GM19463 (cell line): ENCODE measurements around the gene FOXRED2.
"Not testable (repeated sequence)": the region's sequence is repeated elsewhere in the genome, so short reads cannot be mapped to it uniquely, and the experiment has no call there.

Experiments
- ATAC-seq: cut with Tn5 transposase; IDR thresholded peaks from one replicate; pipeline ENCODE4 v1.9.1; 2021; ENCODE audit warnings: mild to moderate bottlenecking, moderate library complexity; ENCODE audit not compliant: unreplicated experiment

FOXRED2 gene

DNA sequence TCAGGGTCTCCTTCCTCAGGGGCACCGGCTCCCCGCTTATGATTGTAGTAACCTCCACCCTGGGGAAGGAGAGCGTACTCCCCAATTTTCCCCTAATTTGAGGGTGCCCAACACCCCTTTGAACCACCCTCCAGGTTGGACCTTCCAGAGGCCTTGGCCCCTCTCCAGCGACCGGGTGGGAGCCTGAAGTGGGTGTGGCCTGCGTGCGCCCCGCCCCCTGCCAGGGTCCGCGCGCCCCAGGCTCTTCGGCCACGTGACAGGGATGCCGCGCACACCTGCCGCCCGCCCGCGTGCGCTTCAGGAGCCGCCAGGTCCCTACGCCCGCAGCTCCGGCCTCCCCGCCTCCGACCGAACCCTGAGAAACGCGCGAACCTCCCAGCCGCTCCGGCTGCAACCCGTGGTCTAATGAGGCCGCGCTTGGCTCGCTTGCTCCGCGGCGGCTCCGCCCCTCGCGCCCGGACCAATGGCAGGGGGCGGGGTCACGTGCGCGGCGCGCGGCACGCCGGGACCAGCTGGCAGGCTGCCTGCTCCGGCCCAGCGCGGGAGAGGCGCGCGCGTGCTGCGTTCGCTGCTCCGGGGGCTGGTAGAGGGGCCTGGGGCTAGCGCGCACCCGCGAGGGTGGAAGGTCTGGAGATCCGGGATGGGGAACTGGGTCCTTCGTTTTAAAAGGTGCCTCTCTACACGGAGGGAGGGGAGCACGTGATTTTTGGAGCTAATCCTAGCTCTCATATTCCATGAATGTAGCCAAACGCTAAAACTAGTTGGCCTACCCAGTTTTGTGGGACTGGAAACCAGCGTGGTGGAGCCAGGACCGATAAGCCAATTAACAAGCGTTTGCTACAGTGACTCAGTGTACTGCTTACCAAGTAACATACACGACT, at the start of gene FOXRED2:
FOXRED2 (minus strand) TSS at position 404 of the 881 bp plus-strand sequence. CDS start 618 bp downstream, outside the sequence.
- ATAC-seq: peak; percentile 92

DNA sequence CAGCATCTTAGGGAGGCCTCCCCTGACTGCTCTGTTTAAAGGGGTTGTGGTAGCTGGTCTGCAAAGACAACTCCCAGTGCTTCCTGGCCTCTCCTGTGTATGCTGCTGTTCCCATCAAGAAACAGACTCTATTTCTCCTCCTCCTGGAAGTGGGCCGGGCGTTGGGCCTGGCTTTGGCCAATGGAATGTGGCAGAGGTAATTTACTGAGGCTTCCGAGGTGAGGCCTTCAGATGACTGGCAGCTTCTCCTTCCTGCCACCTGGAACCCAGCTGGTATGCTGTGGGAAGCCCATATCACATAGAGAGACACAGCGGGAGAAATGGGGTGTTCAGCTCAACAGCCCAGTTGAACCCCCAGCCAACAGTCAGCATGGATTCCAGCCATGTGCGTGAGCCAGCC, 47.3 kb upstream of the FOXRED2 start:
- ATAC-seq: no peak

DNA sequence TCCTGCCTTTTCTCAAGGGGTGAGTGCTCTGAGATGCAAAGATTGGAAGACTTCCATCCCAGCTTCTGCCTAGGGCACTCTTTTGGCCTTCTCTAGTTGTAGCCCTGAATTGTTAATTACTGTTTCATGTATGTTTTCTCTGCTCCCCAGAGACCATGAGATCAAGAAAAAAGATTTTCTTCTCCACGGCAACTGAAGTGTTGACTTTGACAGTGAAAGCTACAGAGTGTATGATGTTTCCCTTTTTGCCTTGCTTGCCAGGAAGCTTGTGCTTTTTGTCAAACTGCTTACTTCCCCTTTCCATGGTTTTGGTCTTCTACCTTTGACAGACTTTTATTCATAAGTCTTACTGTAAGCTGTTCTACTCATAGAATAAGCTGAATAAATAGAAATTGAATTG, 45.4 kb upstream of the FOXRED2 start:
- ATAC-seq: no peak

DNA sequence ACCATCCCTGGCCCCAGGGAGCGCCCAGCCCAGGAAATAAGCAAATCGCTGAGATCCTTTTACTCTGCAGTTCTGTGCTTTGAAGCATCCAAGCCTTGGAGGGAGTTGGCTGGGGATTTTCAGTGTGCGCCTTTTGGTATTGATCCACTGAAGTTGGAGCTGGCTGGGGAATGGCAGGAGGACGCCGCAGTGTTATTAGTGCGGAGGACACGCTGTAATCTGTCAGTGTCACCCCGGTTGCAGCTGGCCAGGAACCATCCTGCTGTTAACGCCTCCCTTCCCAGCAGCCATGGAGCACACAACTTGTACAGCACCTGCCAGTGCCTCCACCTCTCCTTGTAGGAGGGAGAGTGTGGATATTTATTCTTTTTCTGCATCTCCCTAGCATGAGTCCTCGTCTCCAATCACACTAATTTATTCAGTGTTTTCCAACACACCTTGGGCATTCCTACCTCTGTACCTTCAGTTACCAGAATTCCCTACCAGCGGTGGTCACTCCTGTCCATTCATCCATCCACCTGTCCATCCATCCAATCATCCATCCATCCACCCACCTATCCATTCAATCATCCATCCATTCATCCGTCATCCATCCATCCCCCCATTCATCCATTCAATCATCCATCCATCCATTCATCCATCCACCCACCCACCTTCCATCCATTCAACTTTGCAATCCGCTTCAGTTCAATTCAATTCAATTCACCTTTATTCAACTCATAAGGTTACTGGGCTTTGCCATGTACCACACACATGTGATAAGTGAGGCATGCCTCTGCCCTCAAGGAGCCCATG, 44.1 kb upstream of the FOXRED2 start:
- ATAC-seq: no peak

DNA sequence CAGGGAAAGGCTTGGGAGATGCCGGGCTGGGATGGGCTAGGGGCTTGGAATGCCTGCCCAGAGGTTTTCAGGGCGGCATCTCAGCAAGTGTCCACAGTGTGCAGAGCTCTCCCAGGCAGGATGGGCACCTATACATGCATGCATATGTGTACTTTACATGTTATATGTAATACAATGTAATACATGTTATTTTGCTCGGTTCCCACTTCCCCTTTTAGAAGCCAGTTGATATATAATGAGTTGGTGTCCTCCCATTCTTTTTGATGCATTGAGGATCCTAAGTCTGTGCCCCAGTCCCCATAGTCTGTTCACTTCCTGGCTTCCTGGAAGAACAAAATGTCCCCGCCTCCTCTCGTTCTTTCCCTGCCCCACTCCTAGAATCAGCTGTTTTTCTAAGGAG, 42.2 kb upstream of the FOXRED2 start:
- no peak for ATAC-seq

DNA sequence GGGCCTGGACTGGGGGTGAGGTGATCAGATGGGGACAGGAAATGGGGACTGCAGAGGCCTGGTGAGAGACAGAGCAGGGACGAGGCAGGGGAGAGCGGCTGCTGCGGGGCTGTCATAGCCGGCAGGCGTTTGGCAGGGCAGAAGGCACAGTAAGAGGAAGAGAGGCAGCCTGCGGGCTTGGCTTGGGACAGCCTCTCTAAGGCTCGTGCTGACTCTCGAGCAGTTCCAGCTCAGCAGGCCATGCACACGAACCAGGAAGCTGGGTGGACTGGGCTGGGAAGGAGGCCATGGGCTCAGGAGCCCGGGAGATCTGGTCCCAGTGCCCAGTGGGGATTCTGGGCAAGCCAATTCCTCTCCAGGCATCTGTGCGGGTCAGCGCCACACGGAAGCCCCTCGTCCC, 41.8 kb upstream of the FOXRED2 start:
- ATAC-seq: no peak

DNA sequence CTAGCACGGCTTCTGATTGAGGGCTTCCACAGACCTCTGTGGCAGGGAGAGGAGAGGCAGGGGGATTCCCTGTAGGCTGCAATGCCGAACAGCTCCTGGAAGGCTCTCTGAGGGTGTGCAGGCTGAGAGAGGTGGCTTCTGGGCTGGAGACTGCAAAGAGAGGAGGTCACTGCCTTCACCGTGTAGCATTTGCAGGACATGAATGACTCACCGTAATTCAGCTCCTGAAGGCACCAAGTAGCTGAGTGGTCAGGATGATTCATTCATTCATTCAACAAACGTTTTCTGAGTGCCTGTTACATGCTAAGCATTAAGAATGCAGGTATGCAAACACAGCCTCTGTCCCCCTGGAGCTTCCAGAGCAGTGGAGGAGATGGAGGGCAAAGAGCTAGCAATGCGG, 40.1 kb upstream of the FOXRED2 start:
- no peak for ATAC-seq

DNA sequence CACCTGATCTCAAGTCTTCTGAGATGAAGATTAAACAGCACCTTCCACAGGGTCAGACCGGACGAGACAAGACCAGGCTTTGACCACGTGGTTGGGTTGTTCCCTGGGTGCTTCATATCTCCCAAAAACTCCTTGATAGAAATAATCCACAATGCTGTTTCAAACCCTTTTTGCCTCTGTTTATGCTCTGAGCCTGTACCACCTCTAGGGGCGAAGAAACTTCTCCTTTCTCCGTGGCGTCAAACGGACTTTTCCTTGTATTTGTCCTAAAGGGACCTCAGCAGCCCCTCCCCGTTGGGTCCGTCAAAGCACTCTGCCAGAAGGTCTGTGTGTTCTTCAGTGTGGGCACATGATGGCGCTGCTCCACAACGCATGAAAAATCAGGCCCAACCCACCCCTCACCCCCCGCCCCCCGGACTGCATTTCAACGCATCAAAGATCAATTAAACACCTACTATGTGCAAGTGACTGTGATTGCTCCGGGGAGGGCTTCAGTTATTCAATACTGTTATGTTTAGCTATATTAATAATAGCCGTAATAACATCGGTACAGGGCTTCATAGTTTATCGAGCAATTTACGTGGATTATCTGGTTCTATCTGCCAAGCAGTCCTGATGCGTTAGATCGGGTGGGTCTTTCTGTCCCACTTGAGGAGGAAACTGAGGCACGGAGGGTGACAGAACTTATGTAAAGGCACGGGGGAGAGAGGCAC, 39.4 kb upstream of the FOXRED2 start:
- no peak for ATAC-seq

DNA sequence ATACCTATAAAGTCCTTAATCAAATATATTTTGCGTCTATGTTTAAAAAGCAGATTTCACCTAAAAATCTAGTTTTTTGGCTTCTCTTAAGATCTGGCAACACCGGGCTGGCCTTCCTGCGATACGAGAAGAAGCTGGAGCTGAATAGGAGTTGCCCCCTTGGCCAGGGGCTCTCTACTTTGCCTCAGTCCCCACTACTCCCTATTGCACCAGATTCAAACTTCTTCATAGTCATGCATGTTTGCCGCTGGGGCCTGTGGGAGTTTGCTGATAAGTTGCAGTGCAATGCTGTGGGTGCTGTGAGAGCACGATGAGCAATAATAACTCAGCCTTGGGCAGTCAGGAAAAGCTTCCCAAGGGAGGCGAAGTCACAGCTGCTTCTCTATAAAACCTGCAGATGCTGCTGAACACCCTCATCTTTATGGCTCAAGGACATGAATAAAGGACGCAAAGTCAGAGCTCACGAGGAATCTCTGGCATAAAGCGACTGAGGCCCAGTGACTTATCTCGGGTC, 37.3 kb upstream of the FOXRED2 start:
- no peak for ATAC-seq

DNA sequence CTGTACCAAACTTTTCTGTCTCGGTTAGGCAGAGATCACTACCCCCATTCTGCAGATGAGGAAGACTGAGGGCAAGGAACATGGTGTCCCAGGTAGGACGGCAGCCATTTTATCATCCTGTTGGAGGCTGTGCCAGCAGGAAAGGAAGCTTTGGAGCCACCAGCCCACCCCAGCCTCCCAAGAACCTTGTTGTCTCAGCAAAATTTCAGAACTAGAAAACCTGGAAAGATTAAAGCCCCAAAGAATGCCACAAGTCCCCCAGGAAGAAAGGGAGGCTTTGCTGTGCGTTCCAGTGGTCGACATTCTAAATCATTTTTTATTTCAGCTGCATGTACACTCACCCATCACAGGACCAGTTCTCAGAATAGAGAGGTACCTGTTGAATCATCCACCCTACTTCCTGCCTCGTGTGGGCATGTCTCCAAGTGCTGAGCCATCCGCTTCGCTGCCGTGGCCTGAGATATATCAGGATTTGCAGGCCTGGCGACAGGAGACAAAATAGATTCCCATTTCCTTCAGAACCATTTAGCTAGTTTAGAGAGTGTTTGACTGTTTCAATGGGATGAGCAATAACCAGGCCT, 35.1 kb upstream of the FOXRED2 start:
- ATAC-seq: no peak

DNA sequence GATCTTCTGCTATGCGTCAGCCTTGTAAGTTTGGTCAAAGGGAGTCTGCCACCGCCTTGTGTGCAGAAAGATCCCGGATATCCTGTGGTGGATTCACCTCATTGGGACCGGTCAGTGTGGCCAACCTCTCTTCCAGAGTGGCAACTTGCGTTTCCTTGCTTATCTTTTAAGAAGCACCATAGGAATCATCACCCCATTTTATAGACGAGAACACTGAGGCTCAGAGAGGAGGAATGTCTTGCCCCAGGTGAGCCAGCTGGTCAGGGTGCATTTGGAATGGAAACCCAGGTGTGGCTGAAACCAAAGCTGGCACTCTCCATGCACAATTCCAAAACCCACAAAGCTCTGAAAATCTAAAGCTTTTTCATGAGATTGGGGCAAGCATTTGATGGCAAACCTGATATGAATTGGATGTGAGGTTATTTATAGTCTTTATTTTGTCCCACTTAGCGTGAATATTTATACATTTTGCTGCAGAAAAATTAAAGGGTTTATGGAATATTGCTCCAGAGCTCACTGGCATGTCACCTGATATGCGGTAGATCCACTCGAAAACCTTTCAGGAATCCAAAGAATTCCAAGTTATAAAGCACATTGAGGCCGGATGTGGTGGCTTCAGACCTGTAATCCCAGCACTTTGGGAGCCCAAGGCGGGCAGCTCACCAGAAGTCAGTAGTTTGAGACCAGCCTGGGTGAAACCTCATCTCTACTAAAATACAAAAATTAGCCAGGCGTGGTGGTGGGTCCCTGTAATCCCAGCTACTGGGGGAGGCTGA, 34.2 kb upstream of the FOXRED2 start:
- ATAC-seq: no peak

DNA sequence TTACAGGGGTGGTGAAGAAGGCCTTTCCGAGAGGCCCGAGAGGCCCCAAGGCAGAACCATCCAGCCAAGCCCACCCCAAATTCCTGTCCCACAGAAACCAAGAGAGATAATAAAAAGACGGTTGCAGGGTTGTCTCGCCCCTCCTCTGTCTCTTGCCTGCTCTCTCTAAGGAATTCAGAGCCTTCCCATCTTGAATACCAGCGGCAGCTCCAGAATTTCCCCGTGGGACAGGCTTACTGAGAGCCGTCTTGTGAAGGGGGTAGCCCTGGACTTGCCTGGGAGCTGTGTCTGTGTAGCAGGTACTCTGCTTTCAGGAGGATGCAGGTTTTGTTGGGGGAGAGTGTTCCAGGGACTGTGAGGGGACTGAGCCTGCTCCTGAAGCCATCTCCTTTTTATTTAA, 31.7 kb upstream of the FOXRED2 start:
- no peak for ATAC-seq

DNA sequence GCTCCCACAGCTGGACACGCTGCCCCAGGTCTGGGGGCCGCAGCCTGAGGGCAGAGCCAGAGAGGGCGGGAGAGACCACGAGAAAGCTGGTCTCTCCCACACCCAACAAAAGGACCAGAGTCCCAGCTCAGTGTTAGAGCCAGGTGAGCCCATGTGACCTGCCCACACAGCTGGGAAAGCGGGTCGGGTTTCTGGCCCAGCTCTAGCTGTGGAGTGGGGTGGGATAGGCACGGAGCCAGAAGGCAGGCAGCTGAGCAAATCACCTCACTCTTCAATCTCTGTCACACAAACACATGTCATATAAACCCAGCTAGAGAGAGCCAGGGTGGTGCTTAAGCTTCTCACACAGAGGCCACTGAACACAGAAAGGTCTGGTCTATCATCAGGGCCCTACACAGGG, 29.9 kb upstream of the FOXRED2 start:
- ATAC-seq: no peak

DNA sequence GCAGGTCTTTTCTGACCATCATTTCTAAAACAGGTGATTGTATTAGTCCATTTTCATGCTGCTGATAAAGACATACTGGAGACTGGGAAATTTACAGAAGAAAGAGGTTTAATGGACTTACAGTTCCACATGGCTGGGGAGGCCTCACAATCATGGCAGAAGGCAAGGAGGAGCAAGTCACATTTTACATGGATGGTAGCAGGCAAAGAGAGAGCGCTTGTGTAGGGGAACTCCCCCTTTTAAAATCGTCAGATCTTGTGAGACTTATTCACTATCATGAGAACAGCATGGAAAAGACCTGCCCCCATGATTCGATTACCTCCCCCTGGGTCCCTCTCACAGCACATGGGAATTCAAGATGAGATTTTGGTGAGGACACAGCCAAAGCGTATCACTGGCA, 26.5 kb upstream of the FOXRED2 start:
- not testable (repeated sequence) for ATAC-seq

DNA sequence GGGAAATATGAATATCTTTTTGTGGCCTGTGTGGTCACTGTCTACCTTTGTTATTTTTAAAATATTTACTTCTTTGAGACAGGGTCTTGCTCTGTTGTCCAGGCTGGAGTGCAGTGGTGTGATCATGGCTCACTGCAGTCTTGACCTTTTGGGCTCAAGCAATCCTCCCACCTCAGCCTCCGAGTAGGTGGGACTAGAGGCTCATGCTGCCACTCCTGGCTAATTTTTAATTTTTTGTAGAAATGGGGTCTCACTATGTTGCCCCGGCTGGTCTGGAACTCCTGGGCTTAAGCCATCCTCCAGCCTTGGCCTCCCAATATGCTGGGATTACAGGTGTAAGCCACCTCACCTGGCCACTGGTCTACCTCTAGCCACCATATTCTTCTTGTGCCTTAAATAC, 25.6 kb upstream of the FOXRED2 start:
- ATAC-seq: no peak

DNA sequence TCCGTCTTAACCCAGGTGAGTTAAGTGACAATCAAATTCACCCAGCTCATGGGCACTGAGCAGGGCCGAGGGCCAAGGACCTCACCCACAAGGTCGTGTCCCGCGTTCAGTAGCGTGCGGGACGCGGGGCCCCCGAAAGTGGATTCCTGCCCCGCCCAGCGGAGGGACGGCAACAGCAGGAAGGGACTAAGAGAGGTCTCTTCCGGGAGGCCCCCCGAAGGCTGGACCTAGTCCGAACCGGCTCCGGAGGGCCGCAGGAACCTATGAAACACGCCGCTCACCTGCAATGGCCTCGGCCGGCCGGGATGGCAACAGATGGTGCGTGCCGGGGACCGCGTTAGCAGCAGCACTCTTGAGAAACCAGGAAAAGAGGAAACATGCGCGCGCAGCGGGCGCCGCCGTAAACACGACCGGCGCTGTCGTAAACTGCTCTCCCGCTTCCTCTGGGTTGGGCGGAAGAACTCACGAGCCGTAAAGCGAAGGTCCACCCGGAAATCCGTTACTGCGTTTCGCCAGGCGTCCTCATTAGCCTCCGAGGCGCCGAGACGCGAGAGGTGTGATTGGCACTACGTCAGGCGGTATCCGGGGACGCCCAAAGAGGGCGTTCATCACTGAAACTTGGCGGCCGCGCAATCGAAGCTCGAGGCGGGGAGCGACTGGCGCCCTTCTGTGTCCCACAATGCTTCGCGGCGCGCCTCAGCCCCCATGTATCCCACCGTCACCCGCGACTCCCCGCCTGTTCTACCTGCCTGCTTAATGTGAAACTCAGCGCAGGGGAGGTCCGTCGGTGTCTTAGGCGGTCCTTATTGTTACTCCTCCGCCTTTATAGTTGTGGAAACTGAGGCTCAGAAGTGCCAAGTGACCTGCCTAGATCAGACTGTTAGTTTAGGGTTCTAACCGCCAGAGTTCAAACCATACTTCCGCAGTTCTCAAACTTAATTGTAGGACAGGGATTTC, 22.2 kb upstream of the FOXRED2 start, which contains the start of gene EIF3D:
EIF3D (minus strand) TSS at position 372 of the 957 bp plus-strand sequence. CDS start 3,045 bp downstream, outside the sequence.
- ATAC-seq: peak; percentile 89

DNA sequence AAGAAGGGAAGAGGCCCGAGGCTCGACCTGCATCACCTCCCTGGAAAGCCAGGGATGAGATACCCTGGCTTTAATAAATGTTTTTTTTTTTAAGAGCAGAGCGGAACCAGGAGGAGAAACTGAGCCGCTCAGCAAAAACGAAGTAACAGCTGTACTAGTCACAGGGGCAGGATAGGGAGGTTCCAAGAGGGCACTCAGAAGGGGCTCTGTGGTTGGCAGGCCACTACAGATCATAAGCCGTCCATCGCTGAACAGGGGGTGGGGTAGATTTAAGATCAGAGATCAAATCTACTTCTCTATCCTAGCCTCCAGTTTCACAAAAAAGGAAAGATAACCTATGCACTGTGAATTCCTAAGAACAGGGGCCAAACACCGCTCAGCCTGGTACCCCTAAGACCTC, 21.5 kb upstream of the FOXRED2 start:
- no peak for ATAC-seq

DNA sequence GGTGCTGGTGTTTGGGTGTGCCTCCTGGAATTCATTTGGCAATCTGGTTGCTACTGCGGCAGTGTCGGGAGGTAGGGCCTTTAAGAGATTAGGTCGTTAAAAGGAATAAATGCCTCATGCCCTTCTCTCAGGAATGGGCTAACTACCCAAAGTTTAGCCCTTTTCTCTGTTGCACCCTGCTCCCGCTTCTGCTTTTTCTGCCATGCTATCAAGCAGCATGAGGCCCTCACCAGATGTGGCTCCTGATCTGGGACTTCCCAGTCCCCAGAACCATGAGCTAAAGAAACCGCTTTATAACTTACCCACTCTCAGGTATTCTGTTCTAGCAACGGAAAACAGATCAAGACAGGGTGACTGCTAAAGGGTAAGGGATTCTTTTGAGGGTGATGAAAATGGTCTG, 15.8 kb upstream of the FOXRED2 start:
- no peak for ATAC-seq

DNA sequence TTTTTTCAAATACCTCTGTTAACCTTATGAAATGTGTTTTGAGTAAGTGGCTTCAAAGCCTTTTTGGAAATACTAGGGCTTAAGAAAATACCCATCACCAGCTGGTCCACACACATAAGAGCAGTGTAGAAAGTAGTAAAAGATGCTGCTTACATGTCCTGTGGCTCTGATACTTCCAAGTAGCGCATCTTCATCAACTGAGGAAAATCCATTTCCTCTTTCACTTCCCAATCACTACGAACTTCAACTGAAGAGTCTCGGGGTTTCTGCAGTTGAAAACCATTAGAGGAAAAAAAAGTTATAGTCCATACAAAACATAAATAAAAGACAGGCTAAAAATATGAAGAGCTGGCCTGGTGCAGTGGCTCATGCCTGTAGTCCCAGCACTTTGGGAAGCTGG, 13.6 kb upstream of the FOXRED2 start:
- ATAC-seq: no peak
